Measurements from ENCODE around the gene NHSL2.

NHSL2 gene

GRCh38 chrX:72071213-72071612, 160.6 kb downstream of the NHSL2 start:
- DNase-seq (ENCODE audit: low read depth in 2 of 2) = no peak

- no peak for DNase-seq (ENCODE audit: low read depth in 2 of 2)
These were observed 163.0 kb downstream of the NHSL2 start for GRCh38 chrX:72073633-72074032.

- DNase-seq (ENCODE audit: low read depth in 2 of 2) = no peak
These were observed 167.8 kb downstream of the NHSL2 start for GRCh38 chrX:72078411-72078810.

- DNase-seq (ENCODE audit: low read depth in 2 of 2) = no peak
These were observed 169.0 kb downstream of the NHSL2 start for GRCh38 chrX:72079607-72080006.

GRCh38 chrX:72080150-72080549, 169.5 kb downstream of the NHSL2 start:
- DNase-seq (ENCODE audit: low read depth in 2 of 2) = no peak

- no peak for DNase-seq (ENCODE audit: low read depth in 2 of 2)
These were observed 170.2 kb downstream of the NHSL2 start for GRCh38 chrX:72080800-72081199.

GRCh38 chrX:72081605-72082320, 171.1 kb downstream of the NHSL2 start:
- no peak for DNase-seq (ENCODE audit: low read depth in 2 of 2)

GRCh38 chrX:72083291-72083690, 172.6 kb downstream of the NHSL2 start:
- DNase-seq (ENCODE audit: low read depth in 2 of 2) = no peak

- no peak for DNase-seq (ENCODE audit: low read depth in 2 of 2)
These were observed 173.5 kb downstream of the NHSL2 start for GRCh38 chrX:72084114-72084513.

GRCh38 chrX:72086995-72087394, 176.3 kb downstream of the NHSL2 start:
- no peak for DNase-seq (ENCODE audit: low read depth in 2 of 2)

GRCh38 chrX:72088761-72089160, 178.1 kb downstream of the NHSL2 start:
- no peak for DNase-seq (ENCODE audit: low read depth in 2 of 2)

GRCh38 chrX:72089254-72089653, 178.6 kb downstream of the NHSL2 start:
- DNase-seq (ENCODE audit: low read depth in 2 of 2) = no peak

- DNase-seq (ENCODE audit: low read depth in 2 of 2) = peak; percentile 13 to 41
These were observed 184.2 kb downstream of the NHSL2 start for GRCh38 chrX:72094894-72095293.

GRCh38 chrX:72095370-72095769, 184.7 kb downstream of the NHSL2 start:
- no peak for DNase-seq (ENCODE audit: low read depth in 2 of 2)

GRCh38 chrX:72097098-72097497, 186.5 kb downstream of the NHSL2 start:
- DNase-seq (ENCODE audit: low read depth in 2 of 2) = no peak

- DNase-seq (ENCODE audit: low read depth in 2 of 2) = no peak
These were observed 189.6 kb downstream of the NHSL2 start for GRCh38 chrX:72100051-72100755.

- DNase-seq (ENCODE audit: low read depth in 2 of 2) = peak; percentile 48 to 63
These were observed 190.2 kb downstream of the NHSL2 start for GRCh38 chrX:72100824-72101351.

GRCh38 chrX:72101597-72102037, 191.0 kb downstream of the NHSL2 start:
- no peak for DNase-seq (ENCODE audit: low read depth in 2 of 2)

- DNase-seq (ENCODE audit: low read depth in 2 of 2) = no peak
These were observed 191.5 kb downstream of the NHSL2 start for GRCh38 chrX:72102126-72102525.

- DNase-seq (ENCODE audit: low read depth in 2 of 2) = no peak
These were observed 192.1 kb downstream of the NHSL2 start for GRCh38 chrX:72102760-72103159.

GRCh38 chrX:72105436-72105835, 194.8 kb downstream of the NHSL2 start:
- peak in 1 of 2 donors; percentile 20 for DNase-seq (ENCODE audit: low read depth in 2 of 2)

GRCh38 chrX:72107320-72107719, 196.7 kb downstream of the NHSL2 start:
- DNase-seq (ENCODE audit: low read depth in 2 of 2) = no peak
